GM21529 (cell line): ENCODE data around the gene NPAS2.

Source experiments
- ATAC-seq: cut with Tn5 transposase; IDR thresholded peaks from one replicate; pipeline ENCODE4 v1.9.1; 2021; ENCODE audit not compliant: unreplicated experiment

The NPAS2 gene

GRCh38 chr2:100853909-100854810 lies 34.2 kb downstream of the NPAS2 start:
- ATAC-seq = no peak

GRCh38 chr2:100855084-100855483 lies 35.1 kb downstream of the NPAS2 start:
- ATAC-seq = no peak

DNA sequence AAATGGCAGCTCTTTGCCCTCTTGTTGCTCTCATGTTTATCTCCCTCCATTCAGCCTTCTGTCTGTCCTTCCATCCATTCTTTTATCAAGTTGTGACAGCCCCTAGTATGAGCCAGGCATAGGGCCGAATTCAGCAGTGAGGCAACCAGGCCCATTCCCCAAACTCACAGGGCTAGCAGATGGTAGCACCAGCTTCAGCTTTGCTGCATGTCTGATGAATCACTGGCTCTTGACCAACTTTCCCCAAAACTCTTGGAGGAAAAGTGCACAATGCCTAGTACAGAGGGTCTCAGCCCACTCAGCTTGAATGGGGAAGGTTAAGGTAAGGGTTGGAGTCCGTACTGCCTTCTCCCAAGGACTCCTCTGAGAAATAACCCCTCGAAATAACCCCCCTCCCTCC lies 35.7 kb downstream of the NPAS2 start:
- ATAC-seq = no peak

DNA sequence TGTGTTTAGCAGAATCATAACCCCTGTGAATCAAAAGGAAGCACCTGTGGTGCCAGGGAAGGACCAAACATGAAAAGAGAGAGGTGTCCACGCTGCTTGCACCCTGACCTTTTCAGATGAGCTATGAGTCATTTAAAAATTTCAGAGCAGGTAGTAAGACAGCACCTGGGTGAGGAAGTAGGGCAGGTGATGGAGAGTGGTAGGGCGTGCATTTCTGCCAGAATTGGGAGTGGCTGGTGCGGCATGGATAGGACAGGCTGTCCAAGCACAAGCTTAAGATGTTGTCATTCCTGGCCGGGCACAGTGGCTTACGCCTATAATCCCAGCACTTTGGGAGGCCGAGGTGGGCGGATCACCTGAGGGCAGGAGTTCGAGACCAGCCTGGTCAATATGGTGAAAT lies 36.8 kb downstream of the NPAS2 start:
- no peak for ATAC-seq

DNA sequence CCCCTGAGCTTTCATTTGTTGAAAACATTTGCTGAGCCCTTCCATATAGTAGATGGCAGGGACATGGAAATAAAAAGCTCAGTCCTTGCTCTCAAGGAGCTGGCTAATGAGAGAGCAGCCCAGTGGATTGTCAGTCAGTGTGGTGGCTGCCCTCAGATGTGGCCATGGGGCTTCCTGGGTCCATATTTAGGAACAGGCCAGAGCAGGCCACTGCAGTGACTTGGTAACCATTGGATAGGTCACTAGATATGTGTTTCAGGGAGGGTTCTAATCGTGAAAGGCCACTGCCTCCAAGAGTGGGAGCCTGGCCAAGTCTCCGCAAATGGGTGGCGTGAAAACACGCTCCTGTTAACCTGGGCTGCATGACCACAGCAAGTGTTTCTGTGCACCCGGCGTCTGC lies 37.4 kb downstream of the NPAS2 start:
- no peak for ATAC-seq

DNA sequence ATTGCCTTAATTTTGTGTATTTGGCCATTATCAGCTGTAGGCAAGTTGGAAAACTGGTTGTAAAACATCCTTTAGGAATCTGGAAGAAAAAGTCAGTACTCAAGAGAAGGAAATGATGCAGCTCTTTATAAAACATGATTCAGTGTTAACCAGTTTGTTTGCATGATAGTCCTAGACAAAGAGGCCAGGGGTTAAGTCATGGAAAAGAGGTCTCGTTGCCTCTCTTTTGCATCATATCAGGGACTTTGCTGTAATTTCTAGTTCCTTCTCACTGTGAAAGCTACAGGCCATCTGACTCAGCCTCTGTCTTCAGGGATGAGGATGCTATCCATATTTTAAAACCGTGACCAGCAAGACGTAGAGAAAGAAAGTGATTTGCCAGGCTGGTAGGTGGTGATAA lies 38.0 kb downstream of the NPAS2 start:
- ATAC-seq = no peak

- no peak for ATAC-seq
These were observed 40.0 kb downstream of the NPAS2 start for GRCh38 chr2:100859902-100860301.

GRCh38 chr2:100861340-100861739 lies 41.4 kb downstream of the NPAS2 start:
- ATAC-seq = no peak

DNA sequence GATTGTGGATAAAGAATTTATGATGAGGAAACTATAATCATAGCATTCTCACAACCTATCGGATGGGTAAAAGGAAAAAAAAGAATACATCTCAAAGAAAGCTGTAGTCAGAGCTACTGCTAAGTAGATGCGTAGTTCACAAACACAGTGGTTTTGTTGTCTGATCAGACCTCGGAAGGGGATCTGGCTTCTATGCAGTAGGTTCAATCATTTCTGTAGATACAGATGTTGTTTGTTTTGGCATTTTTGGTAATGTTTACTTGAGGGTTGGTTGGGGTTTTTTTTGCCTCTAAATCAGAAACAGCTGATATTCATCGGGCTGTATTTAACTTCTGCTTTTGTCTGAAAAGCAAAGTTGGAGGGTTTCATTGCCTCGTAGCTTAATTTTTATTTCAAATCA lies 42.1 kb downstream of the NPAS2 start:
- no peak for ATAC-seq

- ATAC-seq = no peak
These were observed 46.0 kb downstream of the NPAS2 start for GRCh38 chr2:100865816-100866460.

DNA sequence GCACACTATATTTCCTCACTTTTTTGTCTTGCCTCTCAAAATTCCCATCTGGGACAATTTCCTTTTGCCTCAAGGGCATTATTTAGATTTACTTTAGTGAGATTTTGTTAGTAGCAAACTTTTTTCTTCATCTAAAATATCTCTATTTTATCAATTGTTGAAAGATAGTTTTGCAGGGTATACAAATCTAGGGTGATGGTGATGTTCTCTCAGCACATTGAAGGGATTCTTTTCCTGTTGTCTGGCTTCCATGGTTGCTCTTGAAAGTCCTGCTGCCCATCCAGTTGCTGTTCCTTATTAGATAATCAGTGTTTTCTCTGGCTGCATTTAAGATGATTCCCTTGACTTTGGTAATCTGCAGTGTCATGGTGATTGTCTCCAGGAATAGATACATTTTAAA lies 48.1 kb downstream of the NPAS2 start:
- no peak for ATAC-seq

DNA sequence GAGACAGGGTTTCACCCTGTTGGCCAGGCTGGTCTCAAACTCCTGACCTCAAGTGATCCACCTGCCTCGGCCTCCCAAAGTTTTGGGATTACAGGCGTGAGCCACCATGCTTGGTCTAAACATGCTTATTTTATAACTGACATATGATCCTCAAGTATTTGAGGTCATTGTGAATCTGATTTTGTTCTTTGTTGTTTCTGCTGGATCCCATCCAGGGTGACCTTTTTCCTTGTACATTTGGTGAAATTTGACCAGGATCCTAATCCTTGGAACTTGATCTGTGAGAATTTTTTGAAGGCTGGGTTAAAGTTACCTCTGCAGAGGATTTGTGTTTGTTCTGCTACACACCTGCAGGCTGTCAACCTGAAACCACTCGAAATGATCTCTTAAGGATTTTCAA lies 49.2 kb downstream of the NPAS2 start:
- ATAC-seq = no peak

GRCh38 chr2:100870652-100871531 lies 51.0 kb downstream of the NPAS2 start:
- no peak for ATAC-seq

GRCh38 chr2:100875516-100876230 lies 55.7 kb downstream of the NPAS2 start:
- no peak for ATAC-seq

DNA sequence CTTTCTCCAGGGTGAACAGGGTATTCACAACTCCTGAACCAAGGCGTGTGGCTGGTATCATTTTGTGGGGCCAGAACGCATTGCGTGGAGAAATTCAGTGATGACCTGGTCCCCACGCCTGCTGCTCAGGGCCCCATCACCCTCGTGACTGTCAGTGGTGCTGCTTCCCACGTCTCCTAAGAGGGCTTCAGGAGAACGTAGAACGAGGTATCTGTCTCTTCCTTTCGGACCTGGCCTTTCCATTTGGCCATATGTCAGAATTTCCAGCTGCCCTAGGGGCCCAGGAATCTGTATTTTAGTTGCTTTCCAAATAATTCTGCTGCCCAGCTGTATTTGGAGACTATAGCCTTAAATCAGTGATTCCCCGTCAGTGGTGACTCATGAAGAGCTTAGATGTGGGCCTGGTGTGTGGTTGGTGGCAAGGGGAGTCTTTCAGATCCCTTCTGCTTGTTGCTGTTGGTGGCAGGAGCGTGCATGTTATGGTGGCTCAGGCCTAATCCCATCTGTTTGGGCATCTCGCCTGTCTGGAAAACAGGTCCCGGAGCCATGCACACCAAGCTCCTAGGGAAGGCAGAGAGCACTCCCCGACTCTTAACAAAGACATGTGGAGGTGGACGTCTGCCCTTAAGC lies 56.4 kb downstream of the NPAS2 start:
- no peak for ATAC-seq

DNA sequence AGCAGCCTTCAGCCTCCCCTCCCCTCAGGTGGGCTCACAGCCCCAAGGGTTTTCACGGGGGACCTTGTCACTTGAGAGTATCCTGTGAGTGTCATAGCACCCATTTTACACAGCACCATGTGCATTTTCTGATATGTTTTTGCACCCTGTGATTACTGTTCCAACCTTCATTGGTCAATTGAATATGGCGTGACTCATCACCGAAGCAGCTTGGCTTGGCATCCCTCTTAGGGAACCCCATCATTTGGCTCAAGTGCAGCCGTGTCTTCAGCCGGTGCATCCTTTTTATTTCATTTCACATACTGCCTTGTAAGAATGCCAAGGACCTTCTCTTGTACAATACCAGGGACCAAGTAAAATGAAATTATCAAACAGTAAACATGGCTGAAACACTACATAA lies 57.6 kb downstream of the NPAS2 start:
- no peak for ATAC-seq

GRCh38 chr2:100878000-100878791 lies 58.3 kb downstream of the NPAS2 start:
- ATAC-seq = no peak

GRCh38 chr2:100879296-100879695 lies 59.4 kb downstream of the NPAS2 start:
- ATAC-seq = no peak

GRCh38 chr2:100880036-100880435 lies 60.1 kb downstream of the NPAS2 start:
- no peak for ATAC-seq

GRCh38 chr2:100880730-100881129 lies 60.8 kb downstream of the NPAS2 start:
- ATAC-seq = no peak
